Stimulated activated CD8-positive, alpha-beta memory T cell treated with anti-CD3 and anti-CD28 coated beads, Interleukin-4, amount 100 ng/mL, for 4 hours (primary cell): ENCODE results near the gene EPN2.
"Not testable (repeated sequence)": the region's sequence is repeated elsewhere in the genome, so short reads cannot be mapped to it uniquely, and the experiment has no call there.

Experiments used
- DNase-seq, 2 donors: peaks; one replicate each; pipeline ENCODE4 v3.0.0-alpha.2; 2020; ENCODE audit warnings: low read depth in 2 of 2, low spot score in 1 of 2

The EPN2 gene

DNA sequence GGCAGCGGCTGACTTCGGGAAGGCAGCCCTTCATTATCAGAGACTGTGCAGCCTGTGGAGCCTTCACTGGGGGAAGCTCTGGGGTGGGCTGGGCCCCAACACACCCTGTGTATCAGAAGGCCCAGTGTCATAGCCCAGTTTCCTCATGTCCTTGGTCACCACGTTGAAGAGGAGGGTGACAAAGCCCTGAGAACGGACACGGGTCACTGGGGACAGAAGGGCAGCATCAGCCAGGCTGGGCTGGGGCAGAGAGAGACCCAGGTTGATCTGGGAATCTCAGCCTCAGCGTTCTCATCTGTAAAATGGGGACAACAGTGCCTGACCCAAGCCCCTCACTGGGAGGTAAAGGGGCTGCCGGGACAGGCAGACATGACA lies 106.1 kb downstream of the EPN2 start:
- no peak for DNase-seq

DNA sequence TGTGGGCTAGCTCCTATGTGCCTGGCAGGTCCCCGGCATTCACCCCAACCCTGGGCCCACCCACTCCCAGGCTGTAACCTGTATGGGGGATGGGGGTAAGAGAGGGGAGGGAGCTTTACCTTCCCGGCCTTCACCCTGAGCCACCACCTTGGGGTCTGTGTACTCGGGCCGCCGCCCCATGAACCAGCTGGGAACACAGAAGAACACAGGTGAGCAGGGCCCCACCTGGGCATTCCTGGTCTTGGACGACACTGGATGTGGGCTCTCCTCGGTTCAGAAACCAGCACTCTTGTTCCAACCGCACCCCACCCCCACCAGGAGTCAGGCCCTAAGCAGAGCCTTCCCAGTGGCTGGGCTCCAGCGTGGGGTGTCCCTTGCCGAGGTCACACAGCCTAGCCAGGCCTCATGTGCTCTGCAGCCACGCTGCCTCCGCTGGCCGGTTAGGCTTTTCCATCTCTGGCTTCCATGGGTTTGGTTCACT lies 106.5 kb downstream of the EPN2 start:
- DNase-seq: no peak

DNA sequence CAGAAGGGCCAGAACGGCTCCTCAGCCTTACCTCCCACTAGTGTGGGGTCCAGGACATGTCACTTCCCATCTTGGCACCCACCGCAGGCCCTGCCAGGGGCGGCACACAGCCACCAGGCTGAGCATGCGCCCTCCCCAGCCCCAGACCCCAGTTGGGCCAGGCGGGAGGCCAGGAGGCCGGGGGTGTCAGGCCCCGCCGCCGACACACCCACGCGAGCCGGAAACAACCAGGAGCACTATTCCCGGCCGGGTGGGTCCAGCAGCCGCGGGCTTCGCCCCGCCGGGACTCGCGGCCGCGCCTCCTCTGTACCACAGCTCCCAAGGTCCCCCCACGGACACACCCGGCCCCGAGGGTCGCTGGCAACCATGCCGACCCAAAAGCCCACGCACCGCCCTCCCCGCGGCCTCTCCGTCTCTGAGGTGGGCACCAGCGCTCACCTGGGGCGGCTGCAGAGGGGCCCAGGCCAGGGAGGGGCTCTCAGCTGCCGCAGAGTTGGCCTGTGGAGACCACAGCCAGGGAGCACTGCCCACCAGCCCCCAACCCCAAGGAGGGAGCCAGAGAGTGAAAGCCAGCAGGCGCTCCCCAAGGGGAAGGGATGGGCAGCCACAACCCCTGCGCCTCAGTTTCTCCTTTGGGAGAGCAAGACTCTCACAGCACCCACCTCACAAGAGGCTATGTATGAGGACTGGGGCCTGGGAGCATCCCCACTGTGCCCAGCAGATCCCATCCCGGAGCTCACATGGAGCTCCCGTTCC lies 107.3 kb downstream of the EPN2 start:
- DNase-seq: no peak

DNA sequence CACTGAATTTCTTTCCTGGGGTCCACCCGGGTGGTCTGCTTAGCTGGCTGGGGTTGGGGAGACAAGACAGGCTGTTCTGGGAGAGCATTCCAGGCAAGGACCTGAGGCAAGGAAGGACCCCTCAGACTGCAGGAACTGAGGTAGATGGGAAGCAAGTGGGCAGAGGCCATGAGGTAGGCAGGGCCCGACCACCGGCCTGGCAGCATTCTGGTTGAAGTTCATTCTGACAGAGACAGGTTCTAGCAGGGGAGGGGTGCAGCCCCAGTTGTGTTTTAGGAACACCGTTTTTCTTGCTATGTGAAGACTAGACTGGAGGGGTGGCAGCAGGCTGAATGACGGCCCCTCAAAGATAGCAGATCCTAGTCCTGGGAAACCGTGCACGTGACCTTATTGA lies 107.9 kb downstream of the EPN2 start:
- no peak for DNase-seq

DNA sequence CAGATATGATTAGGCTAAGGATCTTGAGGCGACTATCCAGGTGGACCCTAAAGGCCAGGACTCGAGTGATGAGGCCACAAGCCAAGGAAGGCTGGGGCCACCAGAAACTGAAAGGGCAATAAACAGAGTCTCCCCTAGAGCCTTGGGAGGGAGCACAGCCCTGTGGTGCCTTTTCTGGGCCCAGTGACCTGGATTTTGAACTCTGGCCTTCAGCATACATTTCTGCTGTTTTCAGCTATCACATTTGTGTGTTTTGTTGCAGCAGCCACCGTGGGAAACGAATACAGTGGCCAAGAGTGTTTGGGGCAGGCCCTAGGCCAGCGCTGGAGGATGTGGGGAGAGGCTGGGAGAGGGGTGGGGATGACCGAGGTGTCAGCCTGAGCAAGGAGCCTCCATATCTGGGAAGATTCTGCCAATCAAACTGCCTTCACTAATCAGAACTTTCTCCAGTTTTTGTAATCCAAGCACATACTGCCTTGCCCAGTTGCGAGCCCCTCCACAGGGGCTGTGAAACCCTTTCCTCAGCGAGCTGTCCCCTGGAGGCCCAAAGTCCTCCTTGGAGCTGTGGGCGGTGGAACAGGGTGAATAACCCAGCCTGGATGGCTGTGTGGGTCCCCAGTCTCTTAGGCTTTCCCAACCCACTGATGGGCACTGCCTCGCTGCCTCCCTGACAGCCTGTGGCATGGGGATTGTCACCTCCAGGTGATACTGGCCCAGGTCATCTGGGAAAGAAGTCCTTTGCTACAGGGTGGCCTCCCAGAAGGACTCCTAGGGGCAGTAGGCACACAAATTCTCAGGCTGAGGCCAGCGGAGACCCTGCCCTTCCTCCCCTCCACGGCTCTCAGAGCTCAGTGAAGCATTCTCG lies 108.6 kb downstream of the EPN2 start:
- no peak for DNase-seq

DNA sequence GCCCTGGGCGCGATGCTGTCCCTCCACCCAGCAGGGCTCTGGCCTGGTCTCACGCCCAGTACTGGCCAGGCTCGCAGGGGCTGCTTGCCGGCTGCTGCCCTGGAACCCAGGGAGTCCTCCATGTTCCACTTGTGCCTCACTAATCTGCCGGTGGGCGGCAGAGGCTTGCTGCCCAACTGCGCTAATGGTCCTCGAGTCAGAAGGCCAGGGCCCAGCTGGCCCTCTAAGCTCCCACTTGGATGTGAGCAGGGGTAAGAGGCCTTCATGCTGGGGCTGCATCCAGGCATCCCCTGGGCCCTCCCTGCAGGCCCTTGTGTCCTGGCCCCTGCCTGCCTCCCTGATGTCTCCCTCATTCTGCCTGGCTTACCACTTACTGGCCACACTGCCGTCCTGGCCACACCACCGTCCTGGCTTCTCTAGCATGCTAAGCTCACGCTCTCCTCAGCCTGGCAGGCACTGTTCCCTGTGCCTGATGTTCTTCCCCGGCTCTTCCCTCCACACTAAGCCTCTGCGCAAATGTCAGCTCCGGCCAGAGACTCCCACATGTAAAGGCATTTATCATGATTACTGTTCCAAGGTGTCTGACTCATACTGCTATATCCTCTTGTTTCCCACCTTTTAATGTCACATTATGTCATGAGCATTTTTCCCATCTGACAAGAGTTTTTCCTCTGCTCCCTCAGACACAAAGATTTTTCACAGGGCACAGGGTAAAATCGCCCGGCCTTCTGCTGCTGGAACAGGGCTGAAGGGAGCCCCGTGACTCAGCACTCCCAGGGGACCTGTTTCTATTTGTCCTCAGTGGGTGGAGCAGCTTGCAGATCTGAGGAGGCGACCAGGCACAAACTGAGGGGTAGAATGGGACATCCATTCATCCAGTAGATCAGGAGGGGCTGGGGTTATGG lies 109.4 kb downstream of the EPN2 start:
- DNase-seq: no peak

DNA sequence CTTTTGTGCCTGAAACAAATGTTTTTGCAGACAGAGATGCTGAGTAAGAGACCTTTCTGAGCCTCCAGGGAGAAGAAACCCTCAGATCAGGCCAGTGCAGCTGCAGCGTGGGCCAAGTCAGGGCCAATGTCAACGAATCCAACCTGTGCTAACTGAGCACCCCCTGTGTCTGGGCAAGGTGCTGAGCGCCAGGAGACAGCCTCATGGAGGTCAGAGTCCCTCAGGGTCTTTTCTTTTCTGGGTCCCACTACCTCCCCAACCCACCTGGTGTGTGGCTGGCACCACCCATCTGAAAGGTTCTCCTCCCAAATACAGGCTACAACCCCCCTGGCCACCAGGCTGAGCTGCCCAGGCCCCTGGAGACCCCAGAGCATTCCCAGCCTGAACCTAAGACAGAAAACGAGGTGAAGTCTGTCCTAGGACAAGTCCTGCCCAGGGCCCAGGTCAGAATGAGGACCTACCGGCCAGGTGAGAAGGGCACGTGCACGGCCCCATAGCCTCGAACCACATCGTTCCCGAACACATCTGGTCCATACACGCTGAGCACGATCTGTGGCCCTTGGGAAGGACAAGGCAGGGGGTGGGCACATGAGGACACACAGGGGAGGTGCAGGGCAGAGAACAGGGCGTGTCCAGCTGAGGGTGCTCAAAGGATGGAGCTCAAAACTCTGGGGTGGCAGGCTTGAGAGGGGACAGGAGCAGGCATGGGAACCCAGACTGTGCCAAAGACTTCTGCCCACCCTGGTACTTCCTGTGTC lies 110.3 kb downstream of the EPN2 start:
- DNase-seq: no peak

DNA sequence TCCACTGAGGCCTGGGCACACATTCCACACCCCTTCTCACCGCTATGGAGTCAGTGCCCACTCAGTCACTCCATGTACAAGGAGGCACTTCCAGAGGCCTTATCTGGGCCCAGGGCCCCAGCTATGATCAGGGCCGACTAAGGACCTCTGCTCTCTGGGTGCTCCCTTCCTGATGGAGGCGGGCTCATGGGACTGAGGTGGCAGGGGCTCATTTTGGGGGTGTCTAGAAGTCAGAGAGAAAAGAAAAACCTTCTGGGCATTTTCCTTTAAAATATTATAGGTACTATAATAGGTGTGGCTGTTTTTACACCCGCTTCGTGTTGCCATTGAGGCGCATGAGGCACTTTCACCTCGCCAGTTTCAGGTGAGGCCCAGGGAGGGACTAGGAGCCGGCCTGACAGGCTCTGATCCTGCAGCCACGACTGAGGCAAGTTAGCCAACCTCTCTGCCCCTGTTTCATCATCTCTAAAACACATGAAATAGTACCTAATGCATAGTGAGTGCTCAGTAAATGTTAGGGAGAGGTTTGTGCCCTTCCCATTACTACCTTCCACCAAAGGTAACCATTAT lies 111.0 kb downstream of the EPN2 start:
- DNase-seq: no peak

DNA sequence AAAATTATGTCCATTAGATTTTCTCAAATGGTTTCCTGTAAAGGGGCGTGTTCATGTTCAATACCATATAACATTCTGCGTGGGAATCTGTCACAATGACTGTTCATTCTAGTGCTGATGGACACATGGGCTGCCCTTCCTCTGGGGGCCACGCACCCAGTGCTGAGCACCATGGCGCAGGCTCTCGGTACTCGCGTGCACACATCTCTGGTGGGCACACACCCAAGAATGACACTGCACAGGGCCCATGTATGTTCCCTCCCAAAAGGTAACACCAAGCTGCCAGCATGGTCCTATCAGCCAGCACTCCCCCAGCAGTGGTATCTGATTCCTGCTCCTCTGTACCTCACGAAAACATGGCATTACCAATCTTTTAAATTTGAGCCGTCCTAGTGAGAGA lies 111.6 kb downstream of the EPN2 start:
- DNase-seq: no peak

DNA sequence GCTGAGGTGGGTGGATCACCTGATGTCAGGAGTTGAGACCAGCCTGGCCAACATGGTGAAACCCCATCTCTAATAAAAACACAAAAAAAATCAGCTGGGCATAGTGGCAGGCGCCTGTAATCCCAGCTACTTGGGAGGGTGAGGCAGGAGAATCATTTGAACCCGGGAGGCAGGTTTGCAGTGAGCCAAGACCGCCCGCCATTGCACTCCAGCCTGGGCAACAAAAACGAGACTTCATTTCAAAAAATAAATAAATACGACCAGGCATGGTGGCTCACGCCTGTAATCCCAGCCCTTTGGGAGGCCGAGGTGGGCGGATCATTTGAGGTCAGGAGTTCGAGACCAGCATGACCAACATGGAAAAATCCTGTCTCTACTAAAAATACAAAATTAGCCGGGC lies 116.2 kb downstream of the EPN2 start:
- DNase-seq: not testable (repeated sequence)

DNA sequence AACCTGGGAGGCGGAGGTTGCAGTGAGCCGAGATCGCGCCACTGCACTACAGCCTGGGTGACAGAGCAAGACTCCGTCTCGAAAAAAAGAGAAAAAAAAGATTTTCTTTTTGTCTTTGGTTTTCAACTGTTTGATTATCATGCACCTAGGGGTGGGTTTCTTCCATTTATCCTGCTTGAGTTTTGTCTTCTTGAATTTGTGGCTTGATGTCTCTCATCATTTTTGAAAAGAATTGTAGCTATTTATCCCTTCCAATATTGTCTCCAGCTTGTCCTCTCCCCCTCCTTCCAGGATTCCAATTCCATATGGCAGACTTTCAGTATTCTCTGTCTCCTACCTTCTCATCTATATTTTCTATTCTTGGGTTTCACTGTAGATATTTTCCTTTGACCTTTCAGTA lies 117.6 kb downstream of the EPN2 start:
- DNase-seq: no peak

DNA sequence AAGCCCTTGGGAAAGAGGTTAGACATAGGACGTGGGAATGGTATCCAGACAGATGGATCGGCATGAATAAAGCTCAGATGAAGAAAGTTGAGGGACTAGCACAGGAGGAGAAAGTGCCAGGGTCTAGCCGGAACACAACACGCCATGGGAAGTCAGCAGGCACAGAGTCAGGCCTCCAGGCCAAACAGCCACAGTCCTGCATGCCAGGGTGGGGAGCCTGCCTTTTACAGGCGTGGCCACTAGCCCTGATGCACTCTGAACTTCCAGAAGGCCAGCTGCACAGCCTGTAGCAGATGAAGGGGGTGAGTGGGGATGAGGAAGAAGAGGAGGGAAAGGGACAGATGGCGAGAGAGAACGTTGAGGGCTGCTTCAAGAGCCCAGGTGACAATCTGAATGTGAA lies 120.2 kb downstream of the EPN2 start:
- no peak for DNase-seq

DNA sequence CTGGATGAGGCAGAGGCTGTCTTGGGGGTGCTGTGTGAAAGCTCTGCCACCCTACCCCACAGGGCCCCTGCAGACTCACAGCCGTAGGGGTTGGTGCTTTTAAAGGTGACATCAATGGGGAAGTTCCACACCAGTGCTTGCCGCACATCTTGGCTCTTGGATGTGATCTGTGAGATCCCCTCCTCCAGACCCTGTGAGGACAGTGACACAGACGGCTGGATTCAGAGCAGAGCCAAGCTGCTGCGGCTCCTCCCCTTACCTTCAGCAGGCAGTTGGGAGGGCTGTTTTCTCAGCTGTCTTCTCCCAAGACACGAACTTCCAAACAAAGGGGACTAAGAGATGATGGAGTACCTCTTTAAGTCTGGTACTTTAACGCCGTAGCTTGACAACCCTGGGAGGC lies 120.6 kb downstream of the EPN2 start:
- no peak for DNase-seq

DNA sequence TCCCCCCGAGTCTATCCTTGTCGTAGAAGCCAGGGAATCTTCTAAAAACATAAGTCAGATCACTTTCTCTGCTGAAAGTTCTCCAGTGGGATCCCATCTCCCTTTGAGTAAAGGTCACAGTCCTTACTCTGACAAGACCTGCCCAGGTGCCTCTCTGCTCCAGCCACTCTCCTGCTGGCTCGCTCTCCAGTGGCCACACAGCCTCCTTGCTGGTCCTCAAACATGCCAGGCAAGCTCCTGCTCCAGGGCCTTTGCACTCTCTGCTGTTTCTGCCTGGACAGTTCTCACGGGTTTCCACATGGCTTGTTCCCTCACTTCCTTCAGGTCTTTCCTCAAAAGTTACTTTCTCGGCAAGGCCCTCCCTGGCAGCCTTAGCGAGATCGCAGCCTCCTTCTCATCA lies 122.0 kb downstream of the EPN2 start:
- DNase-seq: no peak

DNA sequence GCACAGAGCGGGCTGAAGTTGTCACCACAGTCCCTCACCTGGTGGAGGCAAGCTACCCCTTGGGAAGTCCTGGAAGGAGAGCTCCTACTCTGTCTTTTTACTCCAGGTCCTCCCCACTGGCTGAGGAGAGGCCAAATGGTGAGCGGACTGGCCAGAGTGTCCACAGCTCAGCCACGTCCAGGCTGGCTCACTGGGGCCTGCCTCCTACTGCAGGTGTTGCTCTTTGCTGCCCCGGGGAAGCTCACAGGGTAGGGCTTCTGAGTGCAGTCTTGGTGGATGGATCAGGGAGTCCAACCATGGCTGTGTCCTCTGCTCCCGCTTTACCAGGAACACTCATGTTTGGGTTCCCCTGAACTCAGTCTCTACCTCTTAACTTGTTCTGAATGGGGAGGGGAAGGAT lies 122.7 kb downstream of the EPN2 start:
- DNase-seq: no peak

DNA sequence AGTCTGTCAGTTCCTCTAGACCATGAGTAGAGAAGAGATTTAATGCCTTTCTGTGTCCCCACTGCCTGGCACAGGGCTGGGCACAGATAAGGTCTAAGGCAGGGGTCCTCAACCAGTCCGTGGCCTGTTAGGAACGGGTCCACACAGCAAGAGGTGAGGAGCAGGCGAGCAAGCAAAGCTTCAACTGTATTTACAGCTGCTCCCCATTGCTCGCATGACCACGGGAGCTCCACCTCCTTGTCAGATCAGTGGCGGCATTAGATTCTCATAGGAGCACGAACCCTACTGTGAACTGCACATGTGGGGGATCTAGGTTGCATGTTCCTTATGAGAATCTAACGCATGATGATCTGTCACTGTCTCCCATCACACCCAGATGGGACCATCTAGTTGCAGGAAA lies 123.6 kb downstream of the EPN2 start:
- DNase-seq: no peak

DNA sequence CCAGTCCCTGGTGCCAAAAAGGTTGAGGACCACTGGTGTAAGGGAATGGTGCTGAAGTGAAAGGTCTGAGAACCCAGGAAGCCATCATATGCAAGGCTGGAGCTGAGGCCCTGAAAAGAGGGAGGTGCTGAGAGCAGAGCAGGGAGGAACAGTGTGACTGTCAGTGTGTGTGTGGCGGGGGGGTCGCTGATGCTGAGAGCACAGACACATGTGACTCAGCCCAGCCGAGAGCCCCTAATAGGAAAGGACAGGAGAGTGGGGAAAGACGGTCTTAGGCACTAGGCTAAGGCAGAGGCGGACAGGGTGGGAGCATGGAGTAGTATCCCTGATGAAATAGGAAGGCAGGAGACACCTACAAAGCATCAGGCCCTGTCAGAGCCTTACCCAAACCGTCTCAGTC lies 124.2 kb downstream of the EPN2 start:
- no peak for DNase-seq

DNA sequence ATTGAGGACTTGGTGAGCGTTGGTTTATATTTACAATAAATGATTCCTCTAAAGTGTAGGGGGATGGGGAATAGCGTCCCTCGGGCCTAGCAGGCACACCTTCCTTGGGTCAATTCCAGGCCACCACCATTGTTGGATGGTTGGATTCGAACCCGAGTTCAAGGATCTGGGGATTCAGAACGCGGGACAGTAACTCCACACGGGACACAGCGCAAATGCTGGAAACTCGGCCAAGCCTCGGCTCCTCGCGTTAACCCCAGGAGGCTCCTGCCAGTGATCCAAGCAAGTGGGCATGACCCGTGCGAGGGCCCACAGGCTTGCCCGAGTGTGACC lies 124.7 kb downstream of the EPN2 start:
- DNase-seq: no peak

DNA sequence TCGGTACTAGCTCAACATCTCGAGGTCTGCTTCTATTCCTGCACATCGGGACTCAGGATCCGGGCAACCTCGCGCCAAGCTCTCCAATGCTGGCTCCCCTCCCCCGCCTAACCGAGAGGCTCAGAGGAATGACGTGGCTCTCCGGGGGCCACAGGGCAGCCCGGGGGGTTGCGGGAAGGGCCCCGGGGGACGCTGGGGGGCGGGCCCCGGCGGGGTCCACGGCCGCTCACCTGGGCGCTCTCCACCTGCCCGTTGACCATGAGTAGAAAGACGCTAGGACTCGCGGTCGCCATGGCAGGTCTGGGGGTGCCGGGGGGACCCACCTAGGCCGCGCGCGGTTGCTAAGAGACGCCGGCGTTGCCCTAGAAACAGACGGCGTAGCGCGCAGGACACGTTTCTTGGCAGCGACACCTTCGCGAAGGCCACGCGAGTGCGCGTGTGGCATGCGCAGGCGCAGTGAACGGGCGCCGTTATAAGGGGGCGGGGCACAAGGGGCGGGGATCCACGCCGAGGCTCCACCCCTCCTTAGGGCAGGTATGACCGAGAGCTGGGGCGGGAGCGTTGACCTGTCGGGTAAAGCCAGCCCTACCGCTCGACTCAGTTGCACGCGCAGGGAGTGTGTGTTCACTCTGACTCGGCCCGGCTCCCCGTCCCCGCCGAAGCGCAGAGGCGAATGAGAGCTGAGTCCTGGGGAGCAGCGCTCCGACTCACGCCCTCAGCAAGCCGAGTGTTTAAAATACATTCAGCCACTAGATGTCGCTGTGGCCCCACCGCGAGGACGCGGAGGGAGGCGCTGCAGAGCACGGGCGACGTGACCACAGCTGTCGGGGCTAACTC lies 125.3 kb downstream of the EPN2 start, which contains the start of gene B9D1:
B9D1 (minus strand) TSS at position 447 of the 837 bp plus-strand sequence; CDS start at position 293, 154 bp downstream.
- peak; percentile 86 to 91 for DNase-seq

DNA sequence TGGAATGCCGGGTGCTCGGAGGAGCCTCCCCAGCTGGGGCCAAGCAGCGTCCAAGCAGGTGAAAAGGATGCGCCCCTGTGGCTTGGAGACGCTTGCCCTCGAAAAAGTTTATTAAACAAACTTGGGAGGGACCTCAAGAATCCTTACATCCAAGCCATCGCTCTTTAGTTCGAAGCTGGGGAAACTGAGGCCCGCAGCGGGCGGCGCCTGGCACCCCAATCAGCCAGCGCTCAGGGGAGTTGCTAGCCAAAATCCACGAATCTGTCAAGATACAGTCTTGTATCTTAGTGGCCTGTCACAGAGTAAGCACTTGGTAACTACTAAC lies 125.9 kb downstream of the EPN2 start:
- DNase-seq: no peak
